DOHH2 (cell line): ENCODE data around the gene ZNF653.

Source experiments
- H3F3A ChIP-seq: fragments of 200-600 bp; sonication (generic), shearing (Covaris generic); 2 replicates; pipeline ENCODE4 v1.6.0; 2016; ENCODE audit warnings: antibody characterized with exemption, mild to moderate bottlenecking; ENCODE audit not compliant: control insufficient read depth, insufficient read depth
- H3K27ac ChIP-seq: fragments of 200-600 bp; sonication (generic); 2 replicates; pipeline ENCODE4 v1.5.1; 2014; ENCODE audit warnings: low read depth, mild to moderate bottlenecking, low read length, moderate library complexity
- H3K27me3 ChIP-seq: fragments of 200-600 bp; sonication (generic); 2 replicates; pipeline ENCODE4 v1.6.1; 2014; ENCODE audit warnings: mild to moderate bottlenecking, low read length, mixed read lengths; ENCODE audit not compliant: control insufficient read depth
- H3K36me3 ChIP-seq: fragments of 200-600 bp; sonication (generic); 2 replicates; pipeline ENCODE4 v1.6.1; 2014; ENCODE audit warnings: mild to moderate bottlenecking, low read length, moderate library complexity, mixed read lengths; ENCODE audit not compliant: control insufficient read depth
- H3K4me1 ChIP-seq: fragments of 200-600 bp; sonication (generic); 2 replicates; pipeline ENCODE4 v1.6.1; 2014; ENCODE audit warnings: mild to moderate bottlenecking, low read length, mixed read lengths; ENCODE audit not compliant: control insufficient read depth
- H3K4me2 ChIP-seq: fragments of 200-600 bp; sonication (generic); 2 replicates; pipeline ENCODE4 v1.6.0; 2014; ENCODE audit warnings: mild to moderate bottlenecking, low read length, moderate library complexity
- H3K4me3 ChIP-seq: fragments of 200-600 bp; sonication (generic); 2 replicates; pipeline ENCODE4 v1.5.1; 2014; ENCODE audit warnings: mild to moderate bottlenecking, low read length, mixed read lengths
- H3K79me2 ChIP-seq: fragments of 200-600 bp; sonication (generic); 2 replicates; pipeline ENCODE4 v1.6.1; 2014; ENCODE audit warnings: mild to moderate bottlenecking, low read length, mixed read lengths; ENCODE audit not compliant: control insufficient read depth
- H3K9me2 ChIP-seq: fragments of 200-600 bp; sonication (generic); replicated peaks from 2 replicates; pipeline ENCODE4 v1.6.1; 2014; ENCODE audit warnings: mild to moderate bottlenecking, low read length, mixed read lengths; ENCODE audit not compliant: control insufficient read depth
- H3K9me3 ChIP-seq: fragments of 200-600 bp; sonication (generic); 2 replicates; pipeline ENCODE4 v1.6.1; 2014; ENCODE audit warnings: antibody characterized with exemption, low read length, mixed read lengths; ENCODE audit not compliant: control insufficient read depth, insufficient read depth
- H4K20me1 ChIP-seq: fragments of 200-600 bp; sonication (generic); 2 replicates; pipeline ENCODE4 v1.6.0; 2014; ENCODE audit warnings: low read depth, mild to moderate bottlenecking, antibody characterized with exemption, low read length, moderate library complexity; ENCODE audit not compliant: control insufficient read depth, insufficient read depth
- EZH2phosphoT487 ChIP-seq: fragments of 200-600 bp; sonication (generic); IDR thresholded peaks from 2 replicates; pipeline ENCODE4 v1.6.1; 2017; ENCODE audit warnings: borderline replicate concordance, mild to moderate bottlenecking, antibody characterized with exemption, low read length, moderate library complexity, mixed read lengths
- TF ChIP-seq, protein P1 (sequence below): fragments of 200-600 bp; sonication (generic); IDR thresholded peaks from one replicate; pipeline ENCODE4 v1.5.1; 2014; ENCODE audit warnings: antibody characterized with exemption, mild to moderate bottlenecking, low read depth, low read length; ENCODE audit not compliant: poor library complexity, severe bottlenecking

ZNF653 gene

DNA sequence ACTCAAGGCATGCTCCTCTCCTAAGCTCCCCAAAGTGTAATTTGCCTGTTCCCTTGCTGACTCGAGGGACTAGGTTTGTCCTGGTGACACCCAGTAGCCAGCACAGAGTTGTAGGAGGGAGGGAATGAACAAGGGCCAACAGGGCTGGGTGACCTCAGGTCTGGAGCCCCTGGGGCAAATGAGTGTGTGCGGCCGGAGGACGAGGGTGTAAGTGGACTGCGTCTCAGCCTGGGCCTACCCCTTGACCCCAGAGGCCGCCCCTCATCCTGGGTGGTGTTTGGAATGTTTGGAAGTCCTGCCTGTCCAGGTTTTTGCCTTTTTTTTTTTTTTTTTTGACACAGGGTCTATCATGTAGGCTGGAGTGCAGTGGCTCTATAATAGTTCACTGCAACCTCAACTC, 1.3 kb upstream of the ZNF653 start:
- no peaks in the 10 kb centered on the region for H3K9me3 ChIP-seq
- no peaks in the 10 kb centered on the region for H3K9me2 ChIP-seq
- H3K27ac ChIP-seq: peak overlapping the region; percentile 76
- H3K4me2 ChIP-seq: peak overlapping the region; percentile 92
- peaks cover 5% of the 10 kb centered on the region; the same call in 1 of the 2 replicates for H3F3A ChIP-seq
- peaks cover 19% of the 10 kb centered on the region for H3K36me3 ChIP-seq
- peaks cover 25% of the 10 kb centered on the region for H3K4me1 ChIP-seq
- peaks cover 34% of the 10 kb centered on the region for H3K79me2 ChIP-seq
- no peak for TF ChIP-seq EZH2phosphoT487
- TF ChIP-seq, protein P1, sequence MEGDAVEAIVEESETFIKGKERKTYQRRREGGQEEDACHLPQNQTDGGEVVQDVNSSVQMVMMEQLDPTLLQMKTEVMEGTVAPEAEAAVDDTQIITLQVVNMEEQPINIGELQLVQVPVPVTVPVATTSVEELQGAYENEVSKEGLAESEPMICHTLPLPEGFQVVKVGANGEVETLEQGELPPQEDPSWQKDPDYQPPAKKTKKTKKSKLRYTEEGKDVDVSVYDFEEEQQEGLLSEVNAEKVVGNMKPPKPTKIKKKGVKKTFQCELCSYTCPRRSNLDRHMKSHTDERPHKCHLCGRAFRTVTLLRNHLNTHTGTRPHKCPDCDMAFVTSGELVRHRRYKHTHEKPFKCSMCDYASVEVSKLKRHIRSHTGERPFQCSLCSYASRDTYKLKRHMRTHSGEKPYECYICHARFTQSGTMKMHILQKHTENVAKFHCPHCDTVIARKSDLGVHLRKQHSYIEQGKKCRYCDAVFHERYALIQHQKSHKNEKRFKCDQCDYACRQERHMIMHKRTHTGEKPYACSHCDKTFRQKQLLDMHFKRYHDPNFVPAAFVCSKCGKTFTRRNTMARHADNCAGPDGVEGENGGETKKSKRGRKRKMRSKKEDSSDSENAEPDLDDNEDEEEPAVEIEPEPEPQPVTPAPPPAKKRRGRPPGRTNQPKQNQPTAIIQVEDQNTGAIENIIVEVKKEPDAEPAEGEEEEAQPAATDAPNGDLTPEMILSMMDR: no peak
- H4K20me1 ChIP-seq: no peaks in the 10 kb centered on the region
- peak overlapping the region; percentile 90 for H3K4me3 ChIP-seq
- no peaks in the 10 kb centered on the region for H3K27me3 ChIP-seq

DNA sequence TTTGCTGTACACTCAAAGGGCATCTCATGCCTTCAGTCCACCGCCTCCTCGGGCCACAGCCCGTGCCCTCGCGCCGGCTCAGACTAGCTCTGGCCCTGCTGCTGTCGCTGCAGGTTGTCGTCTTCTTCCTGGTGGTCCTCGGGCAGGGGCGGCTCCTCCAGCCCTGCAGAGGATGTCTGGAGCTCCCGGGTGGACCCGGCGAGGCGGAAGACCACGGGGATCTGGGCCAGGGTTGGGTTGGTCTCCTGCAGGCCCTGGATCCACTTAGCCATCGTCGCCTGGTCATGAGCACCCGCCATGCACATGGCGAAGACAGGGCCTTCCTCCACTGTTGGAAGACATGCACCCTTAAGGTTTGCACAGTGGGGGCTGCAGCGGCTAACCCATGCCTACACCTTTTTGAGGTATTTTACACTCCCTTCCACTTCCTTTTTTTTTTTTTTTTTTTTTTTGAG, 489 bp upstream of the ZNF653 start:
- no peaks in the 10 kb centered on the region for H3K9me2 ChIP-seq
- H4K20me1 ChIP-seq: no peaks in the 10 kb centered on the region
- no peaks in the 10 kb centered on the region for H3K9me3 ChIP-seq
- H3F3A ChIP-seq: peaks cover 5% of the 10 kb centered on the region; the same call in 1 of the 2 replicates
- H3K79me2 ChIP-seq: peaks cover 34% of the 10 kb centered on the region
- peaks cover 15% of the 10 kb centered on the region for H3K36me3 ChIP-seq
- no peaks in the 10 kb centered on the region for H3K27me3 ChIP-seq
- TF ChIP-seq, protein P1: no peak
- no peak for TF ChIP-seq EZH2phosphoT487
- peak overlapping the region; percentile 76 for H3K27ac ChIP-seq
- H3K4me2 ChIP-seq: peak overlapping the region; percentile 92
- peaks cover 25% of the 10 kb centered on the region for H3K4me1 ChIP-seq
- peak overlapping the region; percentile 90 for H3K4me3 ChIP-seq

DNA sequence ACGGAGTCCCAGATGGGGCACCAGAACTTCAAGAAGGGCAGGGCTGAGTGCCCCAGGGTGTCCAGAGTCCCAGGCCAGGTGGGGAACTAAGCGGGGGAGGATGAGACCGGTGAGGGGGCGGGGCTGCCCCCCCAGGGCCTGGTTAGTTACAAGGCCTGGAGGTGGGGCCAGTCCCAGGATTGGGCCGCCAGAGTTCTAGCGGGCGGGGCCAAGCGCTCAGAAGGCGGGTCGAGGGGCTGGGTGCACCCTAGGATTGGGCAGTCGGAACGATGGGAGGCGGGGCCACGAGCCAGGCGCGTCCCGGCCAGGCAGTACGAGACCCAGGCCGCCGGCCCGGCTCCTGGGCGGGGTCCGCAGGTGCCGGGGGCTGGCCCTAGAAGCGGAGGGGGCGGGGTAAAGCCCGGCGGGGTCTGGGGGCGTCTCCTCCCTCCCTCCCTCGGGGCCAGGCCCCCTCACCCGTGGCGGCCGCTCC, 571 bp downstream of the ZNF653 start:
- Histone ChIP-seq H3K79me2 (peaks cover 34% of the 10 kb centered on the region), H3K27ac (peak overlapping the region; percentile 76), H3K27me3 (no peaks in the 10 kb centered on the region), H3K4me1 (peaks cover 25% of the 10 kb centered on the region), H3K9me2 (no peaks in the 10 kb centered on the region), H3F3A (peaks cover 5% of the 10 kb centered on the region; the same call in 1 of the 2 replicates), H3K4me2 (peak overlapping the region; percentile 92), H4K20me1 (no peaks in the 10 kb centered on the region), H3K4me3 (peak overlapping the region; percentile 90), H3K36me3 (peaks cover 12% of the 10 kb centered on the region), H3K9me3 (no peaks in the 10 kb centered on the region)
- TF ChIP-seq, protein P1: no peak
- no peak for TF ChIP-seq EZH2phosphoT487
